Measurements from ENCODE around the gene TRMT1. TPM values are rescaled to one million over a fixed set of nuclear protein-coding genes. Genes with fewer than 3 reads are reported as not detected.

TRMT1 gene
- total RNA-seq, 1 experiment from 2014 or later: 52.0 TPM

DNA sequence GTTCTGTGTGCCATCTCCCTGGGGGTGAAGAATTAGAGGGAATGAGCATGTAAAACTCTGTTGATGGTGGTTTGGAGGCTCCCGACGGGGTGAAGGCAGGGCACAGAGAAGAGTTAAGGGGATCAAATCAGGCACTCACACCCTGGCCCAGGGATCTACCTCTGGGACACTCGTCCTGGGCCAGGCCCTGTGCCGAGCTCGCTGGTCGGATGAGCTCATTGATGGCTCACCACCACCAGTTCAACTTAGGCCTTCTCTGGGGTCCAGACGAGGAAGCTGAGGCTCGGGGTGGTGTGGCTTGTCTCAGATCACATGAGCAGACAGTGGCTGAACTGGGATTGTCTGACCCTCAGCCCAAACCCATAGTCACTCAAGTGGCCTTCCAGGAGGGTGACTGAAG is 3.1 kb upstream of the TRMT1 start:
- Histone ChIP-seq H3K27ac (ENCODE audit: low read length) (peak overlapping the region; percentile 79), H3K4me1 (ENCODE audit: control insufficient read depth, insufficient read depth, low read length) (peaks cover 26% of the 10 kb centered on the region), H3K27me3 (ENCODE audit: control insufficient read depth, insufficient read depth, low read length) (no peaks in the 10 kb centered on the region), H3K36me3 (ENCODE audit: control insufficient read depth, insufficient read depth, low read length) (peaks cover 5% of the 10 kb centered on the region), H3K9me3 (ENCODE audit: control insufficient read depth, insufficient read depth, low read depth, low read length) (no peaks in the 10 kb centered on the region), H3K4me3 (ENCODE audit: low read depth in 2 of 2, low read length in 2 of 2) (peak overlapping the region; percentile 63 to 76)
- DNase-seq (ENCODE audit: low read depth, low spot score): no peak
- no peak for ATAC-seq
- TF ChIP-seq CTCF (IDR thresholded peaks at IDR 0.05) (no peak), REST (IDR thresholded peaks at IDR 0.05; ENCODE audit: insufficient read depth in 1 of 2, low read depth in 2 of 2, low read length in 1 of 2) (no peak), POLR2AphosphoS5 (IDR thresholded peaks at IDR 0.05; ENCODE audit: low read depth, low read length) (no peak), SIN3A (IDR thresholded peaks at IDR 0.05; ENCODE audit: borderline replicate concordance, insufficient read depth, low read depth, low read length) (no peak), TCF7L2 (IDR thresholded peaks at IDR 0.05; ENCODE audit: low read depth, low read length) (no peak)
- CTCF ChIA-PET: no interaction called here
- no TSS peak for BruUV-seq (replicated peaks)
- intact Hi-C loops (cut with micrococcal nuclease; ENCODE audit: unreplicated experiment): no loop called here
- in situ Hi-C loops (cut with HindIII; ENCODE audit: low pct_unique_long_range_greater_than_20kb, low sequenced_read_pairs): no loop called here
- POLR2A ChIA-PET: interaction anchor here (0.5 to 0.8 kb wide), 2 partner anchors 14 to 32 kb away, joined by 4 to 8 read pairs; no protein-coding TSS in a partner anchor

GRCh38 chr19:13118424-13119193 is 2.1 kb upstream of the TRMT1 start:
- Histone ChIP-seq H3K27me3 (ENCODE audit: control insufficient read depth, insufficient read depth, low read length) (no peaks in the 10 kb centered on the region), H3K36me3 (ENCODE audit: control insufficient read depth, insufficient read depth, low read length) (peaks cover 5% of the 10 kb centered on the region), H3K27ac (ENCODE audit: low read length) (peak overlapping the region; percentile 79), H3K4me3 (ENCODE audit: low read depth in 2 of 2, low read length in 2 of 2) (peak overlapping the region; percentile 63 to 76), H3K4me1 (ENCODE audit: control insufficient read depth, insufficient read depth, low read length) (peaks cover 26% of the 10 kb centered on the region), H3K9me3 (ENCODE audit: control insufficient read depth, insufficient read depth, low read depth, low read length) (no peaks in the 10 kb centered on the region)
- BruUV-seq (replicated peaks): no TSS peak
- TF ChIP-seq TCF7L2 (IDR thresholded peaks at IDR 0.05; ENCODE audit: low read depth, low read length): no peak; the same call in 1 of the 2 replicates
- no peak for TF ChIP-seq CTCF (IDR thresholded peaks at IDR 0.05)
- no peak for TF ChIP-seq REST (IDR thresholded peaks at IDR 0.05; ENCODE audit: insufficient read depth in 1 of 2, low read depth in 2 of 2, low read length in 1 of 2)
- TF ChIP-seq SIN3A (IDR thresholded peaks at IDR 0.05; ENCODE audit: borderline replicate concordance, insufficient read depth, low read depth, low read length): no peak
- TF ChIP-seq POLR2AphosphoS5 (IDR thresholded peaks at IDR 0.05; ENCODE audit: low read depth, low read length): no peak
- ATAC-seq (peak; percentile 22; the same call in 1 of the 2 replicates), DNase-seq (ENCODE audit: low read depth, low spot score) (no peak)
- ChIA-PET POLR2A (interaction anchor here (0.5 to 1.2 kb wide), 3 partner anchors 15 to 34 kb away, joined by 3 to 8 read pairs (median 4); no protein-coding TSS in a partner anchor), CTCF (no interaction called here)
- intact Hi-C loops (cut with micrococcal nuclease; ENCODE audit: unreplicated experiment): no loop called here
- in situ Hi-C loops (cut with HindIII; ENCODE audit: low pct_unique_long_range_greater_than_20kb, low sequenced_read_pairs): no loop called here

Data from Panc1 (cell line).